Hematopoietic multipotent progenitor cell (in vitro differentiated cells): ENCODE data around the gene CCDC24. TPM values are rescaled to one million over a fixed set of nuclear protein-coding genes. Genes with fewer than 3 reads are reported as not detected.
A peak's percentile ranks its signal among the peaks of the same experiment; 100 is the strongest.

ENCODE experiments used
- DNase-seq, 3 donors: peaks; one replicate each; pipeline ENCODE4 v3.0.0-alpha.2; 2011 to 2015; ENCODE audit warnings: low read depth in 2 of 3, low spot score in 2 of 3
- total RNA-seq: library from RNA; depleted of rRNA; stranded (reverse); fragments of >200 nt; gene quantifications from one replicate; pipeline ENCODE4 v1.2.3, GENCODE V29; 2012

Gene CCDC24
- total RNA-seq, 1 donor, result 4.6 TPM

DNA sequence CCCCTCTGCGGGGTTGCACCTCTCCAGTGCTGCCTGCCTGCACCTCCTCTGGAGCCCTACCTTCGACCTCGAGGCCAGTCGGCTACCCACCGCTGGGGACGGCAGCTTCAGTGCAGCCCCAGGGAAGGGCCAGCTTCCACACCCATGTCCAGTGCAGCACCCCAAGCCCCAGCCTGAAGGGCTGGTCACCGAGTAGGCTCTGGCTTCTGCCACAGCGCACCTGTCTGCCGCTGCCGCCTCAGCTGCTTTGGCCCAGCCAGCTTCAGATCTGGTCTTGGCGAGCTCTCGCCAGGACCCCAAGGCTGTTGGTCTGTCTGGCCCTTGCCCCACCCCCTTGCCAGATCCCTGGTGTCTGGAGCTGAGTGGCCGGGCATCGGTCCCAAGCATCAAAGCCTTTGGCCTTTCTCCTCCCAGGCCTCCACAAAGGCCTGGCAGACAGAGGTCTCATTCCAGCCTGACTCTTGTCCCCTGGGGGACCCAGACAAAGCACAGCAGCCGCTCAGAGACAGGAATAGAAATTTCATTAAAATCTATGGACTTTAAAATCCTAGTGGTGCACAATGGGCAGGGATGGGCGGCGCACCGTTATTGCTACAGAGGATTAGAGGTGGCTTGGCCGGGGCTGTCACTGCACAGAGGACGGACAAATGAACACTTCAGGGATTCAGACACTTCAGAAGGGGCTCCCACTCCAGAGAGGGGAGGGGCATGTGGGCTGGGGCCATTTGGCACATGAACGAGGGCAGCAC is 4.8 kb downstream of the CCDC24 start:
- DNase-seq, result no peak

GRCh38 chr1:43996733-43997115 is 5.3 kb downstream of the CCDC24 start:
- no peak for DNase-seq

DNA sequence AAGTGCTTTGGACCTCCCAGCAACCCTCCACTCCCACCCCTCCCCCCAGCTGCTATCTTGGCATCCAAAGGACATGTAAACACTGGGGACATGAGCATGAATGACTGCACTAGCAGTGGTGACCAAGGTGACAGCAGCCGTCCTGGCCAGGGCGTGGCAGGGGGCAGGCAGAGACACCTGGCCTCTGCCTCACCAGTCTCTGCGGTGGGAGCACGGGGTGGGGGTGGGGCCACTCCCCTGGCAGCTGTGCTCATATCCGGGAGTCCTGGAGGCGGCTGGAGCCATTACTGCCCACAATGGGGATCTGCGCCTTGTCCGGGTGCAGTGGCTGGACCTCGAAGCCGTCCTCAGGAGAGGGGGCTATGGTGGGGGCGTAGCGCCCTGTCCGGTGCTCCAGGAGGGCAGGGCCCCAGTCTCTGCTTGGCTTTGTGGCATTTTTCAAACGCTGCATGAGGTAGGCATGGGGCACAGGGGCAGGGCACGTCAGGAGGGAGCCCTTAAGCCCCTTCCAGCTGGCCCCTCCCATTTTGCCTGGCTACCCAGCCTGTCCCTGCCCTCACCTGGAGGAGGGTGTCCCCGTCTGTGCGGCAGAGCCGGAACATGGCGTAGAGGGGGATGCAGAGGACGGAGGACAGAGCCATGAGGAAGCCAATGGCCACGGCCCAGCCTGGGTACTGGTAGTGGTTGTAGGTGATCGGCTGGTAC is 6.0 kb downstream of the CCDC24 start:
- DNase-seq, result no peak

- DNase-seq, result no peak
Observed at GRCh38 chr1:43998000-43998378, 6.6 kb downstream of the CCDC24 start.

- no peak for DNase-seq
Observed at GRCh38 chr1:43999455-43999854, 8.1 kb downstream of the CCDC24 start.

- no peak for DNase-seq
Observed at GRCh38 chr1:44000122-44000665, 8.8 kb downstream of the CCDC24 start.

DNA sequence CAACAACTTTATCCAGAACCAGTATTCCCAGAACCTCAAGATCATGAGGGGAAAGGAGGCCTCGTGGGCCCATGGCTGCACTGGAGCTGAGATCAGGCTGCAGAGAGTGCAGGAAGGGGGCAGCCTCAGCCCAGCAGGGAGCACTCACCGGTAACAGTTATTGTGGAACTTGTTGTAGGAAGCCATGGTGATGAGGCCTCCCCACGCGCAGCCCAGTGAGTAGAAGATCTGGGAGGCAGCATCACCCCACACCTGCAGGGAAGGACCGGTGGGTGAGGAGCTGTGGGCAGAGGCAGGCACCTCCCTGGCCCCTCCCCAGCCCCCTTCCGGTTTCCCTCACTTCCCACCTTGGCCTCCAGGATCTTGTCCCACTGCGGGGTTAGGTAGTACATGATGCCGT is 10.8 kb downstream of the CCDC24 start:
- DNase-seq, result no peak

DNA sequence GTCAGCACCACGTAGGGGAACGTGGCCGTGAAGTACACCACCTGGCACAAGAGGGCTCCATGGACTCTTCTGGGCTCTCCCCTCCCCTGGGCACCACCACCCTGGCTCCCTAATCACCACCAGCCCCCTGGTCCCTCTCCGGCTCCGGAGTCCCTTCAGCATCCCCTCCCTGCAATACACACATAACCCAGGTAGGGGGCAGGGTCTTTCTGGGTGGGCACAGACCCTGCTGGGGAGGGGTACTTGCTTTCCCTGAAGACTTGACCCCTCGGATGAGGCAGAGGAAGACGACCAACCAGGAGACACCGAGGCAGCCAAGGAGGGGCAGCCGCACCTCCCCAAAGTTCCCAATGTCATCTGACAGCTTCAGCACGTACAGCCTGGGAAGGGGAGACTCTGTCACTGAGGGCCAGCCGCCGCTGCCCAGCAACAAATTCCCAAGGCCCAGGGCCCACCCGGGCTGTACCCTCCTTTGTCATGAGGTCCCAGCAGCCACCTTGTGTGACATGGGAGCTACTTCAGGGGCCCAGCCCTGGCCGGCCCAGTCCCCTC is 11.3 kb downstream of the CCDC24 start:
- no peak for DNase-seq

- DNase-seq, result no peak
Observed at GRCh38 chr1:44008259-44008658, 16.9 kb downstream of the CCDC24 start.

GRCh38 chr1:44010935-44011471 is 19.6 kb downstream of the CCDC24 start:
- DNase-seq, result no peak

DNA sequence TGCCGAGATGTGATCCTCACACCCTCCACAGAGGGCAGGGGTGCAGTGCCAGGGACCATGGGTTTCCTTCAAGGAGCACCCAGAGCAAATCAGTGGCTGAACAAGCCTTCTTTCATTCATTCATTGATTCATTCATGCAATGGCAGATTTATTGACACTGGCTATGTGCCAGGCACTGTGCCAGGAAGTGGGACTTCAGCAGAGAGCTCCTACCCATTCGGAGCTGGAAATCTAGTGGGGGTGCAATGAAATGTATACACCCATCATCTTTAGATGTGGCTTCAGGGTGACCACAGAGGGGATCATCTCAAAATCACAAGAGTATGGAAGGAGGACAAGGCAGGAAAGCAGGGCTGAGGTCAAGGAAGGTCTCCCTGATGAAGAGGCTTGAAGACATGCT is 21.0 kb downstream of the CCDC24 start:
- no peak for DNase-seq

DNA sequence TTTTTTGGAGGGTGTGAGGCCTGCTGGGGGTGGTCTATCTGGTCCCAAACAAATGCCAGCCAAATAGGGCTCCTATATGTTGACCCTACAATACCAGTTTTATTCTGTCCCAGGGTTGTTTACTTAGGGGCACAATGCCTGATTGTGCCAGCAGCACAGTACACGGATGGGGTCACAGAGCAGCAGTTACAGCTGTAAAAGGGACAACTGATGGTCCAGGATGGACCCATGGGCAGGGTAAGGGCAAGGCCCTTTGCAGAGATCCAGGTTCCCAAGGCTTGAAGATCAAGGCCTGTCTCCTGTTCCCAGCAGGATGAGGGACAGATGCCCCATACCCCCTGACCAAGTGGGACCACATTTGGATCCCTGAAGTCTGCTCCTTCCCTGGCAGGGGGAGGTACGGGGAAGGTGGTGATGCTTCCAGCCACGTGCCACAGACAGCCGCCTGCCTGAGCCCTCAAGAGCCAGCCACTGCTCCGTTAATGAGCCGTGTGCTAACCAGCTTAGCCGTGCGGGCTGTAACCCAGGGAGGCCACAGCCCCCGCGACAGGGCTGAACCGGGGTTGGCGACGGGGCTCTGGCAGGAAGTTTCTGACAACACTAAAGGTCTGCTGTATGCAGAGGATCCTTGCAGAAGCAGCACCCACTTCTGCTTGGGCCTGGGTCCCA is 21.7 kb downstream of the CCDC24 start:
- DNase-seq, result peak in 1 of 3 donors; percentile 70

DNA sequence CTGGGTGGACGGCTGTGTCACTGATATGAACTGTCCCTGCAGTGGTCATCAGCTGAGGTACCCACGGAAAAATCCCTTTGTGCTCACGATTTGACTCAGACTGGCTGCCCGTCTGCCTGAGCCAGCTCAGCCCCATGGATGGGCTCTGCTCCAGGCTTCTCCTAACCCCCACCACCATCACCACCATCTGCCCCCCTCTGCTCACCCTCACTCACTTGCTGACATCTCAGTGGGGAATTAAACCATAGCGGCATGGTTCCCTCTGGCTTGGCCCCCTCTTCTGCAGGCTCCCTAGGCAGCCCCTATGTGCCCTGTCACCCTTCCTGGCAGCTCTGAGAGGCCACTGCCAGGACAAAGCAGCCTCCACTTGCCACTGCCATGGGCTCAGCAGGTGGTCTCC is 22.6 kb downstream of the CCDC24 start:
- no peak for DNase-seq

DNA sequence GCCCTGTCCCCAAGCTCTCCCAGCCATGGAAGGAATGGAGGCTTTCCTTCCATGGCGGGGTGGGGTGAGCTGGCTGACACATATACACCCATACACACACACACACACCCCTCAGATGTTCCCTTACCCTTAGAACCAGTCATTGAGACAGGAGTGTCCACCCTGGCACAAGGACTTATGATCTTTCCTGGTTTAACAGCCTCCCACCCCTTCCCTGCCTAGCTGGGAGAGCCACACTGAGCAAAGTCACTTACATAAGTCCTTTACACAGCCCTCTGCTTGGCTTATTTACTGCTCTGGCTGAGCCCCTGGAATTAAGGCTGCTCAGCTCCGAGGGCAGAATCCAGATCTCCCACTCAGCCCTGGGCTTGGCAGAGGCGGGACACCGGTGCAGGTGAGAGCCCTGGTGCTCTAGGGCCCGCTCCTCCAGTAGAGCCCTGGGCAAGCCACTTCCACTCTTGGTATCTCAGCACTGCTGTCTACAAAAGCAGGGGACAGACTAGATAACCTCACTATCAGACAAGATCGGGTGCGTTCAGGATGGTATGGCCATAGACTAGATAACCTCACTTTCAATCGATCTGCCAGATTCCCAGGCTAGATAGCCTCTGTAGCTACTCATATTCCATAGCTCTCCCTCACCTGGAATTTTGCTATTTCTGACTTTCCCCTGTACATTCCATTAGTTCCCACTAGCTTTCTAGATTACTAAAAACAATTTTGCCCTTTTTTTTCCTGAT is 23.1 kb downstream of the CCDC24 start:
- DNase-seq, result no peak

DNA sequence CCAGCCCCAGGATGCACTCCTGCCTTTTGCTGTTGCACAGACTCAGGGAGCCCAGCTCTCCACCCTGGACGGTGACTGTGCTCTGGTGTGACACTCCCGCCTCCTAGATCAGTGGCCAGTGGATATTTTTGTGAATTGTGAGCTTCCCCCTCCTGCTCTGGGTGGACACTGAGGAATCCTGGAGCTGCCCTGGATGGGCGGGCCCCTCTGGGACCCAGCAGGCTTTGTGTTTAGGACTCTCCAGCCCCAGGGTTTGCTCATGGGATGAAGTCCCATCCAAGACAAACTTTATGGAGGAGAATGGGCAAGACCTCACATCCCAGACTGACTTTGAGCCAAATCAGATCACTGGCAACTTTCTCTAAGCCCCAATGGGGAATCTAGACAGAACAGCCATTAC is 23.8 kb downstream of the CCDC24 start:
- DNase-seq, result no peak

- DNase-seq, result no peak
Observed at GRCh38 chr1:44016041-44016889, 24.9 kb downstream of the CCDC24 start.

GRCh38 chr1:44016890-44017400 is 25.5 kb downstream of the CCDC24 start:
- no peak for DNase-seq

DNA sequence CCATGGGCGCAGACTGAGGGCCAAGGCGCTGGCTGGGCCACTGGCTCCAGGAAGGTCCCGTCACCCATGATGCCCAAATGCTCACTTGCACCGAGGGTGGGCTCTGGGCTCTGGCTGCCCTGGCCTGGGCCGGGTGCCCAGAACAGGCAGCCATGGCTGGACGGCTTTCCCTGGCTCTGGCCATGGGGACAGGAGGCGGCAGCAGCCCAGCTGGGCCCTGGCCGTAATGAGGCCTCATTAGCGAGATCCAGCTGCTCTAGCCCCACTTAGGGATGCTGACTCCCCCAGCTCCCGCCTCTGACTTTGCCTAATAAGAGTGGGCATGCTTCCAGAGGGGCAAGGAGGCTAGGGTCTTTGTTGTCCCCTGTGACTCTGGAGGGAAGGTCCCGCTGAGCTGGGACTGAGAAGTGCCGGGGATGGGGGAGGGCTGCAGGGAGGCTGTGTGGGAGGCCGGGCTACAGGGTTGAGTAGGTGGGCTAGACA is 28.1 kb downstream of the CCDC24 start:
- no peak for DNase-seq

DNA sequence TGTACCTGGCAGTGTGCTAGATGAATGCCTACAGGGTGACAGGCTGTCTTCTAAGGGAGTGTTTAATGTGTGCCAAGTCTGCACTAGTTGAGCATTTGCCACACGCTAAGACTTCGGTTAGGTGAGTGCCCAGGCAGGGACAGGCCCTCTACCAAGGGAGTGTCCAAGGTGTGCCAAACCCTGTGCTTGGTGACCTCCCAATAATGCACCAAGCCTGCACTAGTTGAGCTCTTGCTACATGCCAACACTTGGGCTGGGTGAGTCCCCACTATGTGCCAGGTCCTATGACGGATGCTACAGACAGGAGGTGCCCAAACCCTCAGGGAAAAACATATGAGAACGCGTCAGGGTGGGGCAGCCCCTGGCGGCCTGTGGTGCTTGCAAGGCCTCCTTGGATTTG is 29.1 kb downstream of the CCDC24 start:
- no peak for DNase-seq
